Tibial nerve (tissue), 4 donors: Measurements from ENCODE around the gene BEND4. TPM values are rescaled to one million over a fixed set of nuclear protein-coding genes. Genes with fewer than 3 reads are reported as not detected.

ENCODE experiments used
- DNase-seq, 2 donors: peaks; one replicate each; pipeline ENCODE4 v3.0.0-alpha.2; 2019; ENCODE audit warnings: low spot score in 2 of 2
- H3K27ac ChIP-seq, 4 donors: fragments of 200-600 bp; sonication (generic) in 3 of 4; one replicate each; pipeline ENCODE4 v1.5.1; 2017 to 2019; ENCODE audit warnings: mild to moderate bottlenecking in 1 of 4
- H3K27me3 ChIP-seq, 2 donors: fragments of 200-600 bp; sonication (generic) in 1 of 2; one replicate each; pipeline versions ENCODE4 v1.5.1 to v1.6.0; 2017 to 2019
- H3K36me3 ChIP-seq, 3 donors: fragments of 200-600 bp; sonication (generic); one replicate each; pipeline ENCODE4 v1.5.1; 2018 to 2019
- H3K4me1 ChIP-seq, 4 donors: fragments of 200-600 bp; sonication (generic) in 3 of 4; one replicate each; pipeline ENCODE4 v1.5.1; 2017 to 2019
- H3K4me3 ChIP-seq, 4 donors: fragments of 200-600 bp; sonication (generic) in 3 of 4; one replicate each; pipeline ENCODE4 v1.5.1; 2017 to 2019; ENCODE audit warnings: mild to moderate bottlenecking in 1 of 4, moderate library complexity in 1 of 4
- H3K9me3 ChIP-seq, 4 donors: fragments of 200-600 bp; sonication (generic) in 3 of 4; one replicate each; pipeline ENCODE4 v1.5.1; 2017 to 2019
- CTCF ChIP-seq, 5 experiments: fragments of 200-600 bp in 3 of 5; fragments of 450-650 bp in 2 of 5; sonication (generic) in 3 of 5; IDR thresholded peaks; one replicate each; pipeline ENCODE4 v1.5.1; 2016 to 2019; ENCODE audit warnings: antibody characterized with exemption in 5 of 5, mild to moderate bottlenecking in 3 of 5, moderate library complexity in 2 of 5
- EP300 ChIP-seq, 2 donors: sonication (generic); formaldehyde crosslinking; IDR thresholded peaks; one replicate each; pipeline ENCODE4 v1.6.1; 2017; ENCODE audit warnings: antibody characterized with exemption in 2 of 2, mild to moderate bottlenecking in 1 of 2
- POLR2A ChIP-seq, 2 donors: fragments of 450-650 bp; IDR thresholded peaks; one replicate each; pipeline ENCODE4 v1.6.1; 2017; ENCODE audit warnings: antibody characterized with exemption in 2 of 2, mild to moderate bottlenecking in 2 of 2, moderate library complexity in 2 of 2
- WGBS, 2 donors: methylation state at CpG; one replicate each; pipeline ENCODE4 v1.1.5; 2018; 5-methylcytosine and 5-hydroxymethylcytosine counted together
- total RNA-seq, 4 donors: library from RNA; depleted of rRNA; stranded (reverse); fragments of >200 nt; gene quantifications; one replicate each; pipeline ENCODE4 v1.1.0, GENCODE V29; 2016

BEND4 gene
- total RNA-seq, 4 donors from 2014 or later = 0.22 to 0.98 (median 0.51) TPM

- Histone ChIP-seq H3K4me3 (no peak overlapping the region), H3K27ac (no peak overlapping the region), H3K9me3 (no peaks in the 10 kb centered on the region), H3K27me3 (no peaks in the 10 kb centered on the region), H3K36me3 (no peaks in the 10 kb centered on the region), H3K4me1 (no peaks in the 10 kb centered on the region)
- 84 to 85% methylated on average over 7 of the region's 7 CpGs for WGBS, 2 donors
- DNase-seq = no peak
- TF ChIP-seq POLR2A (IDR thresholded peaks at IDR 0.05) (no peak), CTCF (IDR thresholded peaks at IDR 0.05) (no peak), EP300 (IDR thresholded peaks at IDR 0.05) (no peak)
Measured at GRCh38 chr4:42132099-42132498, 20.4 kb downstream of the BEND4 start.

DNA sequence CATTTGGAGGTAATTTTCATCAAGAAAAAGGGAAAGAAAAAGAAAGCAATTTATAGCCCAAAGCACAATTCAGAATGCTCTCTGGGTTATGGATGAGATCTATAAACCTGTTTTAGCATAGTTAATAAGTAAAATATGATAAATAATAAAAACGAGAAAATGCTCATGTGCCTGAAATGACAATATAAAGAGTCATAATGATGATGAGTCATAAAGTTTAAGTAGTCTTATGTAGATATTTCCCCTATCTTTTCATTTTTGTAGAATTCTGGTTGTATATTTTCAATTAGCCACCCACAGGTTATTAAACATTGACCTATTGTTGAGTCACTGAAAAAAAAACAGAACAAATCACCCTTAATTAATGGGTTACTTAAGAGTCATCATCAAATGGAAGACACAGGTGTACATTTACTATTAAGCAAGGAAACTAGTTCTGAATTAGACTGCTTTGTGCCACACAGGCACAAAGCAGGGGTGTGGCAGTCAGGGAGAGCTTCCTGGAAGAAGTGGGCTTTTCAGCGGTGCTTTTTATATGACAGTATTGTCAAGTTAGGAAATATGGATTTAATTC, 29.3 kb downstream of the BEND4 start:
- Histone ChIP-seq H3K4me1 (no peaks in the 10 kb centered on the region), H3K9me3 (no peaks in the 10 kb centered on the region), H3K27ac (no peak overlapping the region), H3K27me3 (peaks cover 0 to 9% of the 10 kb centered on the region in 2 donors), H3K36me3 (no peaks in the 10 kb centered on the region), H3K4me3 (no peak overlapping the region)
- WGBS, 2 donors = 87 to 88% methylated on average over 2 of the region's 2 CpGs
- TF ChIP-seq CTCF (IDR thresholded peaks at IDR 0.05) (no peak), EP300 (IDR thresholded peaks at IDR 0.05) (no peak), POLR2A (IDR thresholded peaks at IDR 0.05) (no peak)
- DNase-seq = no peak

DNA sequence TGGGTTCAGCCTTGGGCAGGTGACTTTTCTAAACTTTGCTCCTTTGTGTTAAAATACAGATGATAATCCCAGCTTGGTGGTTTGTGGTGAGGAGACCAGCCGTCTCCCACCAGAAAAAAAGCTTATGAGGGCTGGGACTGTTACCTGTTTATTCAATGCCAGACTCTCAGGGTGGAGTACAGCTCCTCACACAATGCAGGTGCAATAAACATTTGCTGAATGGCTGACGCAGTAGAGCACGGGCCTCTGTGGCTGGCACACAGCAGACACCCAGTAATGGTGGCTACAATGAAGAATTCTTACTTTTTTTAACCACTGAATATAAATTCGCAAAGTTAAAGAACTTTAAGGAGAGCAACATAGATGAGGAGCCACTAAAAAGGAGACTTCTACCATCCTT, 30.2 kb downstream of the BEND4 start:
- no peak for TF ChIP-seq POLR2A (IDR thresholded peaks at IDR 0.05)
- no peak for TF ChIP-seq EP300 (IDR thresholded peaks at IDR 0.05)
- no peak for TF ChIP-seq CTCF (IDR thresholded peaks at IDR 0.05)
- WGBS, 2 donors = 64 to 67% methylated on average over 4 of the region's 4 CpGs
- H3K27me3 ChIP-seq = peaks cover 0 to 9% of the 10 kb centered on the region in 2 donors
- no peak overlapping the region for H3K4me3 ChIP-seq
- H3K9me3 ChIP-seq = no peaks in the 10 kb centered on the region
- no peaks in the 10 kb centered on the region for H3K4me1 ChIP-seq
- H3K36me3 ChIP-seq = no peaks in the 10 kb centered on the region
- no peak for DNase-seq
- no peak overlapping the region for H3K27ac ChIP-seq

DNA sequence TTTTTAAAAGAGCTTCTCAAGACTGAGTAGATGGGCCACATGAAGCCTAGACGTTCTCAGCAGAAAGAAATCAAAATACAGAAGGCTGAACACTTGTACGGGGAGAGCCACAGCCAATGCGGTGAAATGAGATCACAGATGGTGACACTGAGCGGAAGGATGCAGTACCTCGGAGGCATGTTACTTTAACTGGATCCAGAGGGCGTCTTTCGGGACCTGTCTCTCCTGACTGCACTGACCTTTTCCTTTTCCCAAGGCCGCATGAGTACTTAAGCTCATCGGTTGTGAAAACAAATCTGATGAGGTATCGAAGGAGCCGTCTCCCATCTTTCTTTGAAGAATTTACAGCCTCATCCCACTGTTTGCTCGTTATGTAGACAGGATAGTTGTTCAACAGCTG, 32.6 kb downstream of the BEND4 start:
- H3K27ac ChIP-seq = no peak overlapping the region
- DNase-seq = no peak
- H3K4me1 ChIP-seq = no peaks in the 10 kb centered on the region
- no peaks in the 10 kb centered on the region for H3K36me3 ChIP-seq
- WGBS, 2 donors = 30 to 32% methylated on average over 12 of the region's 12 CpGs
- H3K9me3 ChIP-seq = no peaks in the 10 kb centered on the region
- TF ChIP-seq EP300 (IDR thresholded peaks at IDR 0.05) (no peak), CTCF (IDR thresholded peaks at IDR 0.05) (no peak)
- peaks cover 0 to 9% of the 10 kb centered on the region in 2 donors for H3K27me3 ChIP-seq
- H3K4me3 ChIP-seq = no peak overlapping the region

- no peak overlapping the region for H3K27ac ChIP-seq
- no peak overlapping the region for H3K4me3 ChIP-seq
- no peak for DNase-seq
- no peaks in the 10 kb centered on the region for H3K36me3 ChIP-seq
- 68 to 80% methylated on average over 3 of the region's 3 CpGs for WGBS, 2 donors
- no peak for TF ChIP-seq EP300 (IDR thresholded peaks at IDR 0.05)
- H3K9me3 ChIP-seq = no peaks in the 10 kb centered on the region
- no peaks in the 10 kb centered on the region for H3K4me1 ChIP-seq
- H3K27me3 ChIP-seq = no peaks in the 10 kb centered on the region
Measured at GRCh38 chr4:42112846-42113245, 39.6 kb downstream of the BEND4 start.

DNA sequence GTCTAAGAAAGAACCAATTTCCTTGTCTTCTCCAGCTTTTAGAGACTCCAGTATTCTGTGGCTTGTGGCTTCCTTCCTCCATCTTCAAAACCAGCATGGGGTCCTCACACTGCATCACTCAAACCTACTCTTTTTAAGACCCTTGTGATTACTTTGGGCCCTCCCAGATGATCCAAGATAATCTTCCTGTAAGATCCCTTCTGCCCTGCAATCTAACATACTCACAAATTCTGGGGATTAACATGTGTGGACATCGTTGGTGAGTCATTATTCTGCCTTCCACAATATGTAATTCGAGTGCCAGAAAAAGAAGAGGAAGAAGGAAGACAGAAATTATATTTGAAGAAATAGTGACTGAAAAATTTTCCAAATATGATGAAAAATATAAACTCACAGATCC, 47.9 kb downstream of the BEND4 start:
- H3K4me1 ChIP-seq = no peaks in the 10 kb centered on the region
- no peak for DNase-seq

More for the DNA sequence above, 47.9 kb downstream of the BEND4 start:
- Histone ChIP-seq H3K27ac (no peak overlapping the region), H3K27me3 (no peaks in the 10 kb centered on the region), H3K4me3 (no peak overlapping the region), H3K9me3 (no peaks in the 10 kb centered on the region), H3K36me3 (no peaks in the 10 kb centered on the region)
- no peak for TF ChIP-seq EP300 (IDR thresholded peaks at IDR 0.05)
- no peak for TF ChIP-seq POLR2A (IDR thresholded peaks at IDR 0.05)
- no peak for TF ChIP-seq CTCF (IDR thresholded peaks at IDR 0.05)
- WGBS, 2 donors = 46 to 51% methylated on average over 2 of the region's 2 CpGs
